HEK293 (cell line): ENCODE data around the gene ARID3A.

Experiments
- KLF10 ChIP-seq: fragments of 450-650 bp; IDR thresholded peaks from 2 replicates; pipeline ENCODE4 v1.5.1; 2018; ENCODE audit warnings: missing biosample characterization, mild to moderate bottlenecking, missing genetic modification characterization
- MZF1 ChIP-seq: fragments of 450-650 bp; formaldehyde crosslinking; IDR thresholded peaks from 2 replicates; pipeline ENCODE4 v1.5.1; 2017; ENCODE audit warnings: missing biosample characterization, missing genetic modification characterization, borderline replicate concordance
- PATZ1 ChIP-seq: fragments of 450-650 bp; formaldehyde crosslinking; IDR thresholded peaks from 2 replicates; pipeline ENCODE4 v1.5.1; 2016; ENCODE audit warnings: missing biosample characterization, missing genetic modification characterization
- REPIN1 ChIP-seq: fragments of 450-650 bp; formaldehyde crosslinking; IDR thresholded peaks from 2 replicates; pipeline ENCODE4 v1.5.1; 2017; ENCODE audit warnings: missing biosample characterization, missing genetic modification characterization, low read depth
- YY1 ChIP-seq: fragments of 450-650 bp; formaldehyde crosslinking; IDR thresholded peaks from 2 replicates; pipeline ENCODE4 v1.5.1; 2018; ENCODE audit warnings: missing biosample characterization, missing genetic modification characterization
- ZBTB7A ChIP-seq: fragments of 450-650 bp; formaldehyde crosslinking; IDR thresholded peaks from 2 replicates; pipeline ENCODE4 v1.5.1; 2016; ENCODE audit warnings: low read depth, missing biosample characterization, missing genetic modification characterization
- ZNF138 ChIP-seq: fragments of 450-650 bp; formaldehyde crosslinking; IDR thresholded peaks from 2 replicates; pipeline ENCODE4 v1.5.1; 2016; ENCODE audit warnings: missing biosample characterization, missing genetic modification characterization, borderline replicate concordance
- ZNF214 ChIP-seq: fragments of 450-650 bp; formaldehyde crosslinking; IDR thresholded peaks from 2 replicates; pipeline ENCODE4 v1.5.1; 2017; ENCODE audit warnings: missing biosample characterization, mild to moderate bottlenecking, missing genetic modification characterization, borderline replicate concordance
- ZNF501 ChIP-seq: fragments of 450-650 bp; formaldehyde crosslinking; IDR thresholded peaks from 2 replicates; pipeline ENCODE4 v1.5.1; 2016; ENCODE audit warnings: missing biosample characterization, missing genetic modification characterization
- TF ChIP-seq, protein P1 (sequence below): fragments of 450-650 bp; formaldehyde crosslinking; IDR thresholded peaks from 2 replicates; pipeline ENCODE4 v1.5.1; 2016; ENCODE audit warnings: missing biosample characterization, missing genetic modification characterization

DNA sequence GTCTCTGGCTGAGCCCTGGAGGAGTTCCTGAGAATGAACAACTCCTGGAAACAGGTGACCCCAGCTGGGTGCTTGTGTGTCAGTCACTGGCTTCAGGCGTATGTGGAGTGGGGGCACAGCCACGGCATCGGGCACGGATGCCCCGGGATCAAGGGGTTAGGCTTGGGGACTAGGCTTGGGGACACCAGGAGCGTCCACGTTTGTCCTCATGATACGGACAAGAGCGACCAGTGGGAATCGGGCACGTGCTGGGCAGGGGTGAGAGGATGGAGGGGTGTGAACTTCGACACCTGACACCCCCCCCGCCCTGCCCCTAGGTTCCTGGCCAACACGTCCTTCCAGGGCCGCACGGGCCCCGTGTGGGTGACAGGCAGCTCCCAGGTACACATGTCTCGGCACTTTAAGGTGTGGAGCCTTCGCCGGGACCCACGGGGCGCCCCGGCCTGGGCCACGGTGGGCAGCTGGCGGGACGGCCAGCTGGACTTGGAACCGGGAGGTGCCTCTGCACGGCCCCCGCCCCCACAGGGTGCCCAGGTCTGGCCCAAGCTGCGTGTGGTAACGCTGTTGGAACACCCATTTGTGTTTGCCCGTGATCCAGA is 78.5 kb downstream of the ARID3A start:
- TF ChIP-seq PATZ1 (tag by site-specific recombination): no peak
- no peak for TF ChIP-seq YY1 (tag by site-specific recombination)
- TF ChIP-seq, protein P1, sequence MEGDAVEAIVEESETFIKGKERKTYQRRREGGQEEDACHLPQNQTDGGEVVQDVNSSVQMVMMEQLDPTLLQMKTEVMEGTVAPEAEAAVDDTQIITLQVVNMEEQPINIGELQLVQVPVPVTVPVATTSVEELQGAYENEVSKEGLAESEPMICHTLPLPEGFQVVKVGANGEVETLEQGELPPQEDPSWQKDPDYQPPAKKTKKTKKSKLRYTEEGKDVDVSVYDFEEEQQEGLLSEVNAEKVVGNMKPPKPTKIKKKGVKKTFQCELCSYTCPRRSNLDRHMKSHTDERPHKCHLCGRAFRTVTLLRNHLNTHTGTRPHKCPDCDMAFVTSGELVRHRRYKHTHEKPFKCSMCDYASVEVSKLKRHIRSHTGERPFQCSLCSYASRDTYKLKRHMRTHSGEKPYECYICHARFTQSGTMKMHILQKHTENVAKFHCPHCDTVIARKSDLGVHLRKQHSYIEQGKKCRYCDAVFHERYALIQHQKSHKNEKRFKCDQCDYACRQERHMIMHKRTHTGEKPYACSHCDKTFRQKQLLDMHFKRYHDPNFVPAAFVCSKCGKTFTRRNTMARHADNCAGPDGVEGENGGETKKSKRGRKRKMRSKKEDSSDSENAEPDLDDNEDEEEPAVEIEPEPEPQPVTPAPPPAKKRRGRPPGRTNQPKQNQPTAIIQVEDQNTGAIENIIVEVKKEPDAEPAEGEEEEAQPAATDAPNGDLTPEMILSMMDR (tag by site-specific recombination): no peak
- no peak for TF ChIP-seq ZNF138
- TF ChIP-seq ZNF214 (tag by site-specific recombination): no peak
- no peak for TF ChIP-seq KLF10 (tag by site-specific recombination)
- no peak for TF ChIP-seq REPIN1
- no peak for TF ChIP-seq MZF1 (tag by site-specific recombination)
- TF ChIP-seq ZNF501 (tag by site-specific recombination): no peak
- TF ChIP-seq ZBTB7A (tag by site-specific recombination): no peak
